ENCODE data around the gene ULK2. TPM values are rescaled to one million over a fixed set of nuclear protein-coding genes. Genes with fewer than 3 reads are reported as not detected.

ULK2 gene
- total RNA-seq = 11.2 and 12.9 TPM in 2 replicates

DNA sequence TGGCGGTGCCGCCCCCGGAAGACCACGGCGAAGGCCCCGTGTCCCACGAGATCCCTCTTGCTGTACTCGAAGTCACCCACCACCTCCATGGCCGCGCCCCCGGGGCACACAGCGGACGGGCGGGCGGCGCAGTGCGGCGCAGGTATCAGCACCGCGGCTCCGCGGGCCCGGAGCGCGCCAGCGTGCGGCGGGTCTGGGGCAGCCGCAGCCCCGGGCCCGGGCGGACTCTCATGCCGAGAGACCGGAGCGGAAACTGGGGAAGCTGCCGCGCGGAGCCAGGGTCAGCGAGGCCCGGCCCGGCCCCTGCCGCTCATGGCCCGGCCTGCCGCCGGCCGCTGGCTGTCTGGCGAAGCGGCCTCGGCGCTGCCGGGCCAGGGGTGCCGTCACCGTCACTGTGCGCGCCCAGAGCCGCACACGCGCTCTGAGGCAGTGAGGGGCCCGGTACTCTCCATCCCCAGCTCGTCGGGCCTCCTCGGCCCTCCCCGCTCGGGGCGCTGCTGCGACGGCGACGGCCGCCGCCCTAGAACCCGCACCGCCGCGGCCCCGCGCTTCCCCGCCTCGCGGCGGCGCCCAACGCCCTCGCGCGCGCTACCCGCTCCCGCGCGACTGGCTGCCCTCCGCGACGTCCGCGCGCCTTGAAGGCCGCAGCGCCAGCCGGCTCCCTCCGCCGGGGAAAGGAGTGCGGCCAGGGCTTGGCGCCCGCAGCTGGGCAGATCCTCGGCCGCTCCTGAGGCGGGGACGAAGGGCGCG lies at the start of gene ULK2:
Gene ULK2 (minus strand): TSS at position 608 of the 750 bp plus-strand sequence. CDS start 519 bp downstream, at position 89.

GRCh38 chr17:19747829-19748806 lies 119.6 kb downstream of the ULK2 start, which contains the start of gene ALDH3A1:
Gene ALDH3A1 (minus strand): TSS chr17:19748298. CDS start chr17:19745129, 3,169 bp downstream.

Other genes starting within 250 kb of the ULK2 start
- gene ALDH3A2, start 219.2 kb downstream of the ULK2 start, total RNA-seq = 21.1 and 32.3 TPM in 2 replicates
- not detected in 2 replicates for gene SLC47A2, start 151.4 kb downstream of the ULK2 start, total RNA-seq
- not detected in 2 replicates for gene ALDH3A1, start 119.6 kb downstream of the ULK2 start, total RNA-seq
- gene AKAP10, start 109.9 kb upstream of the ULK2 start, total RNA-seq = 14.1 and 31.1 TPM in 2 replicates
- 34.5 and 54.3 TPM in 2 replicates for gene SPECC1, start 141.4 kb upstream of the ULK2 start, total RNA-seq